SU-DHL-6 (cell line): ENCODE results near the gene MOB3B.

Experiments
- H2AFZ ChIP-seq: fragments of 200-600 bp; sonication (generic); 2 replicates; pipeline ENCODE4 v1.6.1; 2014; ENCODE audit warnings: low read depth, mild to moderate bottlenecking, moderate library complexity, mixed read lengths, antibody characterized with exemption, low read length; ENCODE audit not compliant: severe bottlenecking
- H3F3A ChIP-seq: fragments of 200-600 bp; shearing (Covaris generic); 2 replicates; pipeline ENCODE4 v1.6.0; 2016; ENCODE audit warnings: antibody characterized with exemption, mild to moderate bottlenecking; ENCODE audit not compliant: insufficient read depth
- H3K27ac ChIP-seq: fragments of 200-600 bp; sonication (generic); 2 replicates; pipeline ENCODE4 v1.5.1; 2016; ENCODE audit warnings: low read depth, mild to moderate bottlenecking, low read length, moderate library complexity, mixed read lengths
- H3K27me3 ChIP-seq: fragments of 200-600 bp; sonication (generic), shearing (Covaris generic); 2 replicates; pipeline ENCODE4 v1.6.0; 2014; ENCODE audit warnings: mild to moderate bottlenecking, low read length
- H3K36me3 ChIP-seq: fragments of 200-600 bp; sonication (generic); 2 replicates; pipeline ENCODE4 v1.6.1; 2014; ENCODE audit warnings: mild to moderate bottlenecking, low read length, mixed read lengths
- H3K4me2 ChIP-seq: fragments of 300-600, 200-600 bp; shearing (Covaris generic), sonication (generic); 2 replicates; pipeline ENCODE4 v1.6.0; 2014; ENCODE audit warnings: low read length, low read depth, mild to moderate bottlenecking; ENCODE audit not compliant: poor library complexity, severe bottlenecking
- H3K4me3 ChIP-seq: fragments of 200-600 bp; sonication (generic); 2 replicates; pipeline ENCODE4 v1.5.1; 2014; ENCODE audit warnings: antibody characterized with exemption, low read length, mild to moderate bottlenecking, mixed read lengths; ENCODE audit not compliant: insufficient read depth, poor library complexity, severe bottlenecking
- H3K79me2 ChIP-seq: fragments of 200-600 bp; sonication (generic); 2 replicates; pipeline ENCODE4 v1.6.1; 2014; ENCODE audit warnings: mild to moderate bottlenecking, low read length, moderate library complexity; ENCODE audit not compliant: insufficient read depth
- H3K9ac ChIP-seq: fragments of 200-600 bp; sonication (generic); 2 replicates; pipeline ENCODE4 v1.7.0; 2014; ENCODE audit warnings: mild to moderate bottlenecking, low read length
- H3K9me2 ChIP-seq: fragments of 200-600 bp; sonication (generic); replicated peaks from 2 replicates; pipeline ENCODE4 v1.6.1; 2014; ENCODE audit warnings: low read length; ENCODE audit not compliant: insufficient read depth
- H3K9me3 ChIP-seq: fragments of 200-600 bp; sonication (generic); 2 replicates; pipeline ENCODE4 v1.6.1; 2014; ENCODE audit warnings: low read length, mixed read lengths; ENCODE audit not compliant: insufficient read depth
- H4K20me1 ChIP-seq: fragments of 200-600 bp; sonication (generic); 2 replicates; pipeline ENCODE4 v1.6.1; 2014; ENCODE audit warnings: low read depth, mild to moderate bottlenecking, antibody characterized with exemption, low read length, moderate library complexity, mixed read lengths
- EZH2phosphoT487 ChIP-seq: fragments of 200-600 bp; sonication (generic), shearing (Covaris generic); conservative IDR thresholded peaks from 2 replicates; pipeline ENCODE4 v1.6.1; 2018; ENCODE audit warnings: mild to moderate bottlenecking, antibody characterized with exemption, low read length, moderate library complexity, mixed read lengths
- TF ChIP-seq, protein P1 (sequence below): fragments of 200-600 bp; sonication (generic); IDR thresholded peaks from one replicate; pipeline ENCODE4 v1.5.1; 2017; ENCODE audit warnings: antibody characterized with exemption, mild to moderate bottlenecking, low read length, moderate library complexity; ENCODE audit not compliant: insufficient read depth, poor library complexity, severe bottlenecking

Gene MOB3B

DNA sequence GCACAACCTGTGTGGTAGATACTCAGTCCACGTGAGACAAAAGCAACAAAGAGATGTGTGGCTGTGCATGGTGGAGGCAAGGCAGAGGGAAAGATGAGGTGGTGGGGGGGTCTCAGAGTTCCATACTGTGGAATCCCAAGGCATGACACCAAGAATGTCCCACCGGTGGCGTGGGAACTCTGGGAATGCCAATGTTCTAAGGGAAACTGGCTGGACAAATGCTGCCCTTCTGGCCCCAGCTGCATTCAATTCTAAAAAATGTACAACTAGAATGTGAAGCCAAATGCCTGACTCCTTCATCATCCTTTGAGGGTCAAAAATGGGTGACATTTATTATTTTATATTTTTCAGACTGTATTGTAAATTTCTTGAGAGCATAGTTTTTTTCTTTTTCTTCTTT, 174.4 kb downstream of the MOB3B start:
- H3K27ac ChIP-seq: no peak overlapping the region
- H3K9me2 ChIP-seq: no peaks in the 10 kb centered on the region
- no peak overlapping the region for H2AFZ ChIP-seq
- H3K79me2 ChIP-seq: no peaks in the 10 kb centered on the region
- H3K9ac ChIP-seq: no peak overlapping the region
- H3K4me2 ChIP-seq: no peak overlapping the region
- H3K27me3 ChIP-seq: no peaks in the 10 kb centered on the region
- no peaks in the 10 kb centered on the region for H3F3A ChIP-seq
- TF ChIP-seq EZH2phosphoT487: no peak
- TF ChIP-seq, protein P1, sequence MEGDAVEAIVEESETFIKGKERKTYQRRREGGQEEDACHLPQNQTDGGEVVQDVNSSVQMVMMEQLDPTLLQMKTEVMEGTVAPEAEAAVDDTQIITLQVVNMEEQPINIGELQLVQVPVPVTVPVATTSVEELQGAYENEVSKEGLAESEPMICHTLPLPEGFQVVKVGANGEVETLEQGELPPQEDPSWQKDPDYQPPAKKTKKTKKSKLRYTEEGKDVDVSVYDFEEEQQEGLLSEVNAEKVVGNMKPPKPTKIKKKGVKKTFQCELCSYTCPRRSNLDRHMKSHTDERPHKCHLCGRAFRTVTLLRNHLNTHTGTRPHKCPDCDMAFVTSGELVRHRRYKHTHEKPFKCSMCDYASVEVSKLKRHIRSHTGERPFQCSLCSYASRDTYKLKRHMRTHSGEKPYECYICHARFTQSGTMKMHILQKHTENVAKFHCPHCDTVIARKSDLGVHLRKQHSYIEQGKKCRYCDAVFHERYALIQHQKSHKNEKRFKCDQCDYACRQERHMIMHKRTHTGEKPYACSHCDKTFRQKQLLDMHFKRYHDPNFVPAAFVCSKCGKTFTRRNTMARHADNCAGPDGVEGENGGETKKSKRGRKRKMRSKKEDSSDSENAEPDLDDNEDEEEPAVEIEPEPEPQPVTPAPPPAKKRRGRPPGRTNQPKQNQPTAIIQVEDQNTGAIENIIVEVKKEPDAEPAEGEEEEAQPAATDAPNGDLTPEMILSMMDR: no peak
- no peak overlapping the region for H3K4me3 ChIP-seq
- no peaks in the 10 kb centered on the region for H3K9me3 ChIP-seq
- H4K20me1 ChIP-seq: no peaks in the 10 kb centered on the region
- H3K36me3 ChIP-seq: no peaks in the 10 kb centered on the region

GRCh38 chr9:27353474-27354229, 176.0 kb downstream of the MOB3B start:
- no peaks in the 10 kb centered on the region for H4K20me1 ChIP-seq
- H3K27ac ChIP-seq: no peak overlapping the region
- no peak overlapping the region for H3K4me2 ChIP-seq

GRCh38 chr9:27353166-27353473, 176.5 kb downstream of the MOB3B start:
- Histone ChIP-seq H3F3A (no peaks in the 10 kb centered on the region), H4K20me1 (no peaks in the 10 kb centered on the region), H3K4me3 (no peak overlapping the region), H2AFZ (no peak overlapping the region), H3K9me2 (no peaks in the 10 kb centered on the region), H3K9me3 (no peaks in the 10 kb centered on the region), H3K4me2 (no peak overlapping the region), H3K79me2 (no peaks in the 10 kb centered on the region), H3K27ac (no peak overlapping the region), H3K27me3 (no peaks in the 10 kb centered on the region), H3K36me3 (no peaks in the 10 kb centered on the region), H3K9ac (no peak overlapping the region)
- TF ChIP-seq, protein P1: no peak
- no peak for TF ChIP-seq EZH2phosphoT487

More at GRCh38 chr9:27353474-27354229, 176.0 kb downstream of the MOB3B start:
- no peaks in the 10 kb centered on the region for H3K9me3 ChIP-seq
- H3K79me2 ChIP-seq: no peaks in the 10 kb centered on the region
- no peaks in the 10 kb centered on the region for H3K27me3 ChIP-seq
- H3F3A ChIP-seq: no peaks in the 10 kb centered on the region
- H3K9me2 ChIP-seq: no peaks in the 10 kb centered on the region
- TF ChIP-seq, protein P1: no peak
- TF ChIP-seq EZH2phosphoT487: no peak
- H3K9ac ChIP-seq: no peak overlapping the region
- no peaks in the 10 kb centered on the region for H3K36me3 ChIP-seq
- H3K4me3 ChIP-seq: no peak overlapping the region
- no peak overlapping the region for H2AFZ ChIP-seq
